IgD-negative memory B cell (primary cell): ENCODE data around the gene UBE2O. TPM values are rescaled to one million over a fixed set of nuclear protein-coding genes. Genes with fewer than 3 reads are reported as not detected.

Experiments
- H3K27ac Mint-ChIP-seq, 3 donors: one replicate each; pipeline ENCODE4 v1.8.0; 2020 to 2022; ENCODE audit warnings: mild to moderate bottlenecking in 3 of 3, mixed read lengths in 3 of 3, moderate library complexity in 1 of 3
- H3K27me3 Mint-ChIP-seq: one replicate; pipeline ENCODE4 v1.8.0; 2021; ENCODE audit warnings: mixed read lengths
- H3K36me3 Mint-ChIP-seq: one replicate; pipeline ENCODE4 v1.8.0; 2020; ENCODE audit warnings: mild to moderate bottlenecking, mixed read lengths
- H3K4me1 Mint-ChIP-seq, 3 donors: one replicate each; pipeline ENCODE4 v1.8.0; 2020 to 2022; ENCODE audit warnings: mixed read lengths in 3 of 3, mild to moderate bottlenecking in 1 of 3
- H3K4me3 Mint-ChIP-seq, 4 donors: one replicate each; pipeline ENCODE4 v1.8.0; 2020 to 2022; ENCODE audit warnings: mild to moderate bottlenecking in 4 of 4, mixed read lengths in 4 of 4, moderate library complexity in 3 of 4
- H3K9me3 Mint-ChIP-seq, 3 donors: one replicate each; pipeline ENCODE4 v1.8.0; 2020 to 2021; ENCODE audit warnings: mixed read lengths in 3 of 3, mild to moderate bottlenecking in 1 of 3
- polyA plus RNA-seq: library from polyadenylated mRNA; unstranded; fragments of 300-500 nt; fragmentation: Illumina TruSeq; gene quantifications from one replicate; pipeline ENCODE4 v1.2.3, GENCODE V29; 2021

UBE2O gene
- polyA plus RNA-seq, 1 donor from 2014 or later, result 13.8 TPM

GRCh38 chr17:76414334-76415295 is 38.3 kb downstream of the UBE2O start:
- H3K4me1 Mint-ChIP-seq, result peaks cover 10 to 18% (median 11%) of the 10 kb centered on the region in 3 donors
- H3K9me3 Mint-ChIP-seq, result no peaks in the 10 kb centered on the region
- H3K4me3 Mint-ChIP-seq, result no peak overlapping the region
- peaks cover 4% of the 10 kb centered on the region for H3K36me3 Mint-ChIP-seq
- H3K27ac Mint-ChIP-seq, result no peak overlapping the region
- no peaks in the 10 kb centered on the region for H3K27me3 Mint-ChIP-seq

- Mint-ChIP-seq H3K9me3 (no peaks in the 10 kb centered on the region), H3K27ac (no peak overlapping the region), H3K27me3 (no peaks in the 10 kb centered on the region), H3K36me3 (peaks cover 1% of the 10 kb centered on the region), H3K4me1 (peaks cover 15 to 23% (median 21%) of the 10 kb centered on the region in 3 donors), H3K4me3 (no peak overlapping the region)
These were observed 41.7 kb downstream of the UBE2O start for GRCh38 chr17:76411247-76411646.

GRCh38 chr17:76410328-76410965 is 42.5 kb downstream of the UBE2O start:
- Mint-ChIP-seq H3K36me3 (peaks cover 1% of the 10 kb centered on the region), H3K9me3 (no peaks in the 10 kb centered on the region), H3K4me3 (no peak overlapping the region), H3K27ac (no peak overlapping the region), H3K27me3 (no peaks in the 10 kb centered on the region), H3K4me1 (peaks cover 23 to 29% (median 23%) of the 10 kb centered on the region in 3 donors)

- H3K27me3 Mint-ChIP-seq, result no peaks in the 10 kb centered on the region
- no peaks in the 10 kb centered on the region for H3K9me3 Mint-ChIP-seq
- peaks cover 8% of the 10 kb centered on the region for H3K36me3 Mint-ChIP-seq
- peaks cover 27 to 32% (median 28%) of the 10 kb centered on the region in 3 donors for H3K4me1 Mint-ChIP-seq
- peak overlapping the region; percentile 12 to 81 (median 69) for H3K27ac Mint-ChIP-seq
- H3K4me3 Mint-ChIP-seq, result peak overlapping the region in 1 of 4 donors; percentile 30
These were observed 44.7 kb downstream of the UBE2O start for GRCh38 chr17:76408037-76408849.

GRCh38 chr17:76407509-76407908 is 45.4 kb downstream of the UBE2O start:
- Mint-ChIP-seq H3K27ac (peak overlapping the region in 2 of 3 donors; percentile 69 to 84), H3K36me3 (peaks cover 8% of the 10 kb centered on the region), H3K4me3 (peak overlapping the region in 1 of 4 donors; percentile 9)

GRCh38 chr17:76405967-76406647 is 46.8 kb downstream of the UBE2O start:
- no peaks in the 10 kb centered on the region for H3K27me3 Mint-ChIP-seq
- H3K4me1 Mint-ChIP-seq, result peaks cover 25 to 32% (median 28%) of the 10 kb centered on the region in 3 donors
- peaks cover 13% of the 10 kb centered on the region for H3K36me3 Mint-ChIP-seq
- H3K27ac Mint-ChIP-seq, result peak overlapping the region; percentile 84 to 94 (median 91)
- H3K4me3 Mint-ChIP-seq, result peak overlapping the region; percentile 16 to 85 (median 69)
- no peaks in the 10 kb centered on the region for H3K9me3 Mint-ChIP-seq

More at GRCh38 chr17:76407509-76407908, 45.4 kb downstream of the UBE2O start:
- Mint-ChIP-seq H3K27me3 (no peaks in the 10 kb centered on the region), H3K9me3 (no peaks in the 10 kb centered on the region), H3K4me1 (peaks cover 24 to 32% (median 28%) of the 10 kb centered on the region in 3 donors)

GRCh38 chr17:76405607-76405966 is 47.4 kb downstream of the UBE2O start:
- no peaks in the 10 kb centered on the region for H3K9me3 Mint-ChIP-seq
- peaks cover 13% of the 10 kb centered on the region for H3K36me3 Mint-ChIP-seq

GRCh38 chr17:76404976-76405563 is 47.9 kb downstream of the UBE2O start:
- Mint-ChIP-seq H3K4me1 (peaks cover 25 to 32% (median 28%) of the 10 kb centered on the region in 3 donors), H3K27ac (peak overlapping the region in 2 of 3 donors; percentile 84 to 91), H3K27me3 (no peaks in the 10 kb centered on the region), H3K36me3 (peaks cover 13% of the 10 kb centered on the region), H3K9me3 (no peaks in the 10 kb centered on the region), H3K4me3 (peak overlapping the region in 1 of 4 donors; percentile 85)

More at GRCh38 chr17:76405607-76405966, 47.4 kb downstream of the UBE2O start:
- Mint-ChIP-seq H3K4me3 (peak overlapping the region in 1 of 4 donors; percentile 85), H3K27ac (peak overlapping the region in 2 of 3 donors; percentile 84 to 91), H3K4me1 (peaks cover 25 to 32% (median 28%) of the 10 kb centered on the region in 3 donors), H3K27me3 (no peaks in the 10 kb centered on the region)

GRCh38 chr17:76404256-76404655 is 48.7 kb downstream of the UBE2O start:
- Mint-ChIP-seq H3K9me3 (no peaks in the 10 kb centered on the region), H3K4me3 (no peak overlapping the region), H3K36me3 (peaks cover 13% of the 10 kb centered on the region), H3K4me1 (peaks cover 25 to 32% (median 28%) of the 10 kb centered on the region in 3 donors), H3K27me3 (no peaks in the 10 kb centered on the region), H3K27ac (peak overlapping the region in 1 of 3 donors; percentile 17)

- no peaks in the 10 kb centered on the region for H3K9me3 Mint-ChIP-seq
- H3K36me3 Mint-ChIP-seq, result peaks cover 13% of the 10 kb centered on the region
- no peaks in the 10 kb centered on the region for H3K27me3 Mint-ChIP-seq
- H3K4me1 Mint-ChIP-seq, result peaks cover 17 to 26% (median 18%) of the 10 kb centered on the region in 3 donors
- H3K4me3 Mint-ChIP-seq, result no peak overlapping the region
- no peak overlapping the region for H3K27ac Mint-ChIP-seq
These were observed 50.2 kb downstream of the UBE2O start for GRCh38 chr17:76402711-76403110.

- H3K27ac Mint-ChIP-seq, result peak overlapping the region in 1 of 3 donors; percentile 59
- peaks cover 10% of the 10 kb centered on the region for H3K36me3 Mint-ChIP-seq
- H3K4me3 Mint-ChIP-seq, result no peak overlapping the region
- H3K9me3 Mint-ChIP-seq, result no peaks in the 10 kb centered on the region
- peaks cover 4 to 9% (median 6%) of the 10 kb centered on the region in 3 donors for H3K4me1 Mint-ChIP-seq
- no peaks in the 10 kb centered on the region for H3K27me3 Mint-ChIP-seq
These were observed 53.5 kb downstream of the UBE2O start for GRCh38 chr17:76399175-76400172.

- Mint-ChIP-seq H3K4me3 (no peak overlapping the region), H3K9me3 (no peaks in the 10 kb centered on the region), H3K27me3 (no peaks in the 10 kb centered on the region), H3K27ac (no peak overlapping the region), H3K36me3 (peaks cover 5% of the 10 kb centered on the region), H3K4me1 (peaks cover 2 to 5% (median 4%) of the 10 kb centered on the region in 3 donors)
These were observed 54.3 kb downstream of the UBE2O start for GRCh38 chr17:76398523-76399174.
